T-helper 1 cell treated with Interleukin-12 subunit alpha and Interleukin-12 subunit beta and Interleukin-4 antibody, amounts not matched to agents 30 ng/mL and 1 ng/mL, for 36 hours (primary cell): ENCODE measurements around the gene GRID1. TPM values are rescaled to one million over a fixed set of nuclear protein-coding genes. Genes with fewer than 3 reads are reported as not detected.

Experiments
- intact Hi-C: fragments of 100-400 bp; cut with micrococcal nuclease; formaldehyde crosslinking; loops from one replicate; pipeline ENCODE4 v1.15.1; 2024
- total RNA-seq: library from RNA; stranded (reverse); gene quantifications from 2 replicates; pipeline ENCODE4 v1.2.3, GENCODE V29; 2022

The GRID1 gene
- total RNA-seq, 1 donor from 2014 or later, result not detected

DNA sequence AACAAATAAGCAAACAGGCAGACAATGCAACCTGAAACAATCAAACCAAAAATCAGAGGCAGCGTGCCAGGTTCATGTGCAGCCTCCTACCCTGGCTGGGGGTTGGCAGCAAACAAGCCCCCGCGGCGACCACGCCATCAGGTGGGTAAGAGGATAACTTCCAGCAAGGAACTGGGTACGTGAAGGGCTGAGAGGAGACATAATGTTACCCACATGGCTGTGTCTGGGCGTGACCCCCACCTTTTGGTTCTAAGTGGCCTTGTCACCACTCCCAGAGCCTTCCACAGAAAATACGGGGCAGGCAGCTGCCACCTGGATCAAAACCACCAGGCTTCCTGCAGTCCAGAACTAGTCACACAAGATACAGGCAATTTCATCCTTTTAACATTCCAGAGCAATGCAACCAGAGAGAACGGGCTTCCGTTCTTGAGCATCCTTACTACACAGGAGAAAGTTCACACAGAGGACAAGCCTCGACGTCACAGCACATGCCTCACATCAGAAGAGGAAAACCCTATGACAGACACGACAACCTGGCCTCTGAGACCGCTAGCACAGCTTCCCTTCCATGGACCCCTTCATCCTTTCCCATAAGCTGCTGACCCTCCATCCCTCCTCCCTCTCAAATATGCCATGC, 171.0 kb downstream of the GRID1 start:
- intact Hi-C loops, result no loop called here

- intact Hi-C loops, result no loop called here
Measured at GRCh38 chr10:86194684-86195083, 171.9 kb downstream of the GRID1 start.

GRCh38 chr10:86193841-86194240, 172.8 kb downstream of the GRID1 start:
- intact Hi-C loops, result no loop called here

GRCh38 chr10:86192691-86193090, 173.9 kb downstream of the GRID1 start:
- intact Hi-C loops, result no loop called here

GRCh38 chr10:86192147-86192546, 174.4 kb downstream of the GRID1 start:
- intact Hi-C loops, result no loop called here

- intact Hi-C loops, result no loop called here
Measured at GRCh38 chr10:86191686-86192085, 174.9 kb downstream of the GRID1 start.

GRCh38 chr10:86191166-86191565, 175.4 kb downstream of the GRID1 start:
- intact Hi-C loops, result no loop called here

DNA sequence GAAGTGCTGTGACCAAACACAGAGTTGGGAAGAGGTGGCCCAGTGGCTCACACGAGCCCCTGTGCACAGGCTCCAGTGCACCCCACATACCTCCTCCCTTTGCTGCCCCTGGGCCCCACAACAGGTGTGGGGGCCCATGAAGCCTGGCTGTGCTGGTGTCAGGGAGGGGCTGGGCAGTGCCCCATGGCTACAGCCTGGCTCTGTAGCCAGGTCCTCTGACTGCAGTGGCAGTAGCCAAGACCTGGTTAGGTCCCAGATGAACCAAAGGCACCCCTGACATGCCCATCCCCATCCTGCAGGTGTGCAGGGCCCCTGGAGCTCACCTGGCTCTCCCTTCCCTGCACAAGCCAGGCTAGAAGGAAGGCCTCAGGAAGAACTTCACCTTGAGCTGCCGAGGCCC, 176.3 kb downstream of the GRID1 start:
- intact Hi-C loops, result no loop called here

GRCh38 chr10:86189891-86190290, 176.7 kb downstream of the GRID1 start:
- intact Hi-C loops, result no loop called here

- intact Hi-C loops, result no loop called here
Measured at GRCh38 chr10:86188796-86189558, 177.6 kb downstream of the GRID1 start.

DNA sequence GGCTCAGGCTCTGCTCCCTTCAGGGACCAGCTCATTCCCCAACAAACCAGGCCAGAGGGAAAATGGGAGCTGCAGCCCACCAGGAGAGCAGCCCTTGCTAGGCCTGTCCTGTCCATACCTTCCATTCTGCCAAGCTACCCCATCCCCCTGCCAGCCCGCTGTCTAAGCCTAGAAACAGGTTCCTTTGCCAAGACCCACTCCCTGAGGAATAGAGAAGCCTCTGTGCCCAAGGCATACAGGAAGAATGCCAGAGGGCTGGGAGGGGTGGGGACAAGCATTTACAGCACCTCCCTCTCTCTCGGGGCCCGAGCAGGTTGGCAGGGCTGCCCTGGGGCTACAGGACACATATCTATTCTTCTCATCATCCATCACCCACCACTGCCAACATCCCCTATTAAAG, 178.3 kb downstream of the GRID1 start:
- intact Hi-C loops, result no loop called here

DNA sequence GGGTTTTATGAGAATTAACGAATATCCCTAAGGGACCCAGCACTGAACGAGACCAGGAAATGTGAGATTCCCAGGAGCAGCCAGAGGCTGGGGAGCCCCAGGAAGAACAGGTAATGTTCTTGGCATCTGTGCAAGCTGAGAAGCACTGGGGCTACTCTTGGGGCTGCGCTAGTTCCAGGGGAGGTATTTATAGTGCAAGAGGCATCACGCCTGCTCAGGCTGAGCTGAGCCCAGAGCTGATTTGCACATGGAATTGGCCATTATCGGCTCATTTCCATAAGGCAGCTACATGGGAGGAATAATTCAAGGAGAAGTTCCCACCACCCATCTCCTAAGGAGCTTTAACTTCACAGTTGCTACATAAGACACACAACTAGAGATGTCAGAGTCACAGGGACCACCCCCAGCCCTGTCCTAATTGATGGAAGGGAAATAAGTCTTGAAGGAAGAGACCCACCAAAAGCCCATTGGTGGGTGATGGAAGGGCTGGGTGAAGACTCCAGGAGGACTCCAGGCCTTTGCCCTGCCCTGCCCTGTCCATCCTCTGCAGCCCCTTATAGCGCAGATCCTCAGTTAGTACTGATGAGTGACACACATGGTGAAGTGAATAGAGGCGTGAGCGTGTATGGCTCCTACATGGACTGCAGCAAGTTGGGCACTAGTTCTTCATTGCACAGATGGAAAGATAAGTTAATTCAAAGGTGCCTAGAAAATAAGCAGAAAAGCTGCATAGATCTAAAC, 178.9 kb downstream of the GRID1 start:
- intact Hi-C loops, result no loop called here

- intact Hi-C loops, result no loop called here
Measured at GRCh38 chr10:86186633-86187032, 180.0 kb downstream of the GRID1 start.

- intact Hi-C loops, result no loop called here
Measured at GRCh38 chr10:86182595-86182994, 184.0 kb downstream of the GRID1 start.

DNA sequence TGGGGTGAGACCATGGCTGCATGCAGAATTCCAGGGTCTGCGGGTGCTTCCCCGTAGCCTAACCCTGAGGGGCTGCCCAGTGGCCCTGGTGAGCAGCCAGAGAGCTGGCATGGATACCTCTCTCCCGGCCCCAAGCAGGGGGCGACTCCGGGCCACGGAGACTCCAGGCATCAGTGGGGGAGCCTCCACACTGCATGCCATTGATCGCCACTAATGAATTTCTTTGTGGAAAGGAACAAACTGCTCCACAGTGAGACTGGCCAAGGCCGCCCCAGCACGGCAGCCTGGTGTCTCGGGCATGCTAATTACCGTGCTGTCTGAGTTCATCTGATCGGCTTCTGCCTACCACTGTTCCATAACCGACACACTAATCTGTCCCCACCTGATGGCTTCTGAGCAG, 184.4 kb downstream of the GRID1 start:
- intact Hi-C loops, result no loop called here

- intact Hi-C loops, result no loop called here
Measured at GRCh38 chr10:86180861-86181260, 185.7 kb downstream of the GRID1 start.

DNA sequence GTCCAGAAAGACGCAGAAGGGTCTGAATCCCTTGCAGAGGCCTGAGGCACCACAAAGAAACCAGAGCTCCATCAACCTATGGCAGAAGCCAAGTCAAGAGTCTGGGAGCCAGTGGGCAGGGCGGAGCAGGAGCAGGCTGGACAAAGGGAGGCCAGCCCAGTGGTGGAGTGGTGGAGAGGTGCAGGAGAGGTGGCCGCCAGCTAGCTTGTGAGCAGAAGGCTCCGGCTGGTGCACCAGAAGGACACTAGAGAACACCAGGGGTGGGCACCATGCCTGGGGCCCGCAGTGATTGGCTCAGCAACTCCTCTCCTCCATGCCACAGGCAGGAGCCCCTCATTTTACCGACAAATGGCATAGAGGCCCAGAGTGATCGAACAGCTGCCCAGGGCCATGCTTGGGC, 186.6 kb downstream of the GRID1 start:
- intact Hi-C loops, result no loop called here

DNA sequence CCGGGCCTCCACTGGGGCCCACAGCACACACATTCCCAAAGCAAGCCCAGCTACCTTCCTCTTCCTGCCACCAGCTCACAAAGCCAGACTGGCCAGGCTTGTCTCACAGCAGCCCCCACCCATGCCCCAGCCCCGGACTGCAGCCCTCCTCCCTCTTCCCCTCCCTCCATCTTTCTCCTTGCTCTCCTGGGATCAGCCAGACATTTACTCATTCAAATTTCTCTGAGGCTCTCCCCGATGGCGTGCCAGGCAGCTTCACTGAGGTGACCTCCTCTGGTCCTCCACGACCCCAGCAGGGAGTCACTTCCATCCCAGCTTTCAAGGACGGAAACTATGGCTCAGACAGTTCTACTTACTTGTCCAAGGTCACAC, 187.5 kb downstream of the GRID1 start:
- intact Hi-C loops, result no loop called here

- intact Hi-C loops, result no loop called here
Measured at GRCh38 chr10:86178401-86179152, 188.0 kb downstream of the GRID1 start.

- intact Hi-C loops, result no loop called here
Measured at GRCh38 chr10:86177537-86178155, 188.9 kb downstream of the GRID1 start.

- intact Hi-C loops, result no loop called here
Measured at GRCh38 chr10:86176850-86177536, 189.6 kb downstream of the GRID1 start.
